HG03280 (cell line): ENCODE data around the gene OMA1.

ENCODE experiments used
- ATAC-seq: cut with Tn5 transposase; IDR thresholded peaks from one replicate; pipeline ENCODE4 v1.9.1; 2021; ENCODE audit warnings: mild to moderate bottlenecking, moderate library complexity; ENCODE audit not compliant: unreplicated experiment

Gene OMA1

GRCh38 chr1:58465825-58466629 is 80.5 kb downstream of the OMA1 start:
- no peak for ATAC-seq

GRCh38 chr1:58465176-58465575 is 81.3 kb downstream of the OMA1 start:
- ATAC-seq = no peak

GRCh38 chr1:58460469-58460868 is 86.1 kb downstream of the OMA1 start:
- ATAC-seq = no peak

GRCh38 chr1:58459911-58460310 is 86.6 kb downstream of the OMA1 start:
- ATAC-seq = no peak

GRCh38 chr1:58457023-58457635 is 89.4 kb downstream of the OMA1 start:
- ATAC-seq = no peak

GRCh38 chr1:58456470-58456869 is 90.1 kb downstream of the OMA1 start:
- ATAC-seq = no peak

GRCh38 chr1:58454807-58455206 is 91.7 kb downstream of the OMA1 start:
- ATAC-seq = no peak

- ATAC-seq = no peak
These were observed 92.1 kb downstream of the OMA1 start for GRCh38 chr1:58454385-58454784.

- ATAC-seq = no peak
These were observed 94.8 kb downstream of the OMA1 start for GRCh38 chr1:58451560-58452191.

GRCh38 chr1:58447886-58448285 is 98.6 kb downstream of the OMA1 start:
- no peak for ATAC-seq

GRCh38 chr1:58447042-58447441 is 99.5 kb downstream of the OMA1 start:
- no peak for ATAC-seq

GRCh38 chr1:58446368-58446767 is 100.2 kb downstream of the OMA1 start:
- no peak for ATAC-seq

- no peak for ATAC-seq
These were observed 102.3 kb downstream of the OMA1 start for GRCh38 chr1:58443986-58444868.

- ATAC-seq = no peak
These were observed 104.4 kb downstream of the OMA1 start for GRCh38 chr1:58442114-58442513.

- ATAC-seq = no peak
These were observed 104.8 kb downstream of the OMA1 start for GRCh38 chr1:58441699-58442098.

- no peak for ATAC-seq
These were observed 105.8 kb downstream of the OMA1 start for GRCh38 chr1:58440696-58441095.

GRCh38 chr1:58439946-58440345 is 106.6 kb downstream of the OMA1 start:
- ATAC-seq = no peak

- ATAC-seq = no peak
These were observed 108.1 kb downstream of the OMA1 start for GRCh38 chr1:58438468-58438867.

GRCh38 chr1:58437623-58438022 is 108.9 kb downstream of the OMA1 start:
- no peak for ATAC-seq

- ATAC-seq = no peak
These were observed 109.8 kb downstream of the OMA1 start for GRCh38 chr1:58436615-58437297.

- ATAC-seq = no peak
These were observed 111.2 kb downstream of the OMA1 start for GRCh38 chr1:58435376-58435775.
